Measurements from ENCODE around the gene KIAA1328. TPM values are rescaled to one million over a fixed set of nuclear protein-coding genes. Genes with fewer than 3 reads are reported as not detected.

KIAA1328 gene
- total RNA-seq, 1 donor from 2014 or later = 17.2 TPM

DNA sequence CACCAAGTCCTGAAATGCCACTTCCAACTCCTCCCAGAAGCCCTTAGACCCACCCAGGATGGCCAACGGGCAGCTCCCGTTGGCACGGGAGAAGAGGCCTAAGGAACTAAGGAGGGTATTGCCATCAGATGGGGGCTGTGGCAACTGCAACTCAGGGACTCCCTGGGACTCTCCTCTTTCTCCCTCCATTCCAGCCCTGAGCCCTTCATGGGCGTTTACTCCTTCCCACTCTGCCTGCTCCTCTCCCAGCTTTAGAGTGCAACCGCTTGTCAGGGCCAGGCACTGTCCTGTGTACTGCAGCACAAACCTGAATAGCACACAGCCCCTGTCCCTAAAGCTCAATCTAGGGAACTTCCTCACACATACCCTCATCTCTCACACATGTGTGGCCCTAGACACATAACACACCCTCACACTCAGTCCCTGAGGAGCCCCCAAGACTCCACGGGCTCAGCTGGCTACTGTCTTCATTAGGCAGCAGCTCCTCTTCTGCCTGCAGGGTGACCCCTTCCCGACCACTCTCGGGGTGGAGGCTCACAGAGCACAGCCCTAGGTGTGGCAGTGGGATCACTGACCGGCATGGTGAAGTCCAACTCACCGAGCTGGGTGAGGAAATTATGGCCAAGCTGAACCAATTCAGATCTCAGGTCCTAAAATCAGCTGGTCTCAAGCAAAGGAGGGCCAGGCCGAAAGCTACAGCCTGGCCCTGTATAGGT is 420.4 kb downstream of the KIAA1328 start:
- Histone ChIP-seq H3K36me3 (no peaks in the 10 kb centered on the region), H3K27me3 (no peaks in the 10 kb centered on the region), H3K9me3 (no peaks in the 10 kb centered on the region), H3K4me1 (peaks cover 2% of the 10 kb centered on the region), H3K27ac (no peak overlapping the region), H3K4me3 (no peak overlapping the region)
- intact Hi-C loops (cut with DNase I) = no loop called here
- DNase-seq (ENCODE audit: extremely low spot score in 2 of 2) = no peak
- TF ChIP-seq, protein P1, sequence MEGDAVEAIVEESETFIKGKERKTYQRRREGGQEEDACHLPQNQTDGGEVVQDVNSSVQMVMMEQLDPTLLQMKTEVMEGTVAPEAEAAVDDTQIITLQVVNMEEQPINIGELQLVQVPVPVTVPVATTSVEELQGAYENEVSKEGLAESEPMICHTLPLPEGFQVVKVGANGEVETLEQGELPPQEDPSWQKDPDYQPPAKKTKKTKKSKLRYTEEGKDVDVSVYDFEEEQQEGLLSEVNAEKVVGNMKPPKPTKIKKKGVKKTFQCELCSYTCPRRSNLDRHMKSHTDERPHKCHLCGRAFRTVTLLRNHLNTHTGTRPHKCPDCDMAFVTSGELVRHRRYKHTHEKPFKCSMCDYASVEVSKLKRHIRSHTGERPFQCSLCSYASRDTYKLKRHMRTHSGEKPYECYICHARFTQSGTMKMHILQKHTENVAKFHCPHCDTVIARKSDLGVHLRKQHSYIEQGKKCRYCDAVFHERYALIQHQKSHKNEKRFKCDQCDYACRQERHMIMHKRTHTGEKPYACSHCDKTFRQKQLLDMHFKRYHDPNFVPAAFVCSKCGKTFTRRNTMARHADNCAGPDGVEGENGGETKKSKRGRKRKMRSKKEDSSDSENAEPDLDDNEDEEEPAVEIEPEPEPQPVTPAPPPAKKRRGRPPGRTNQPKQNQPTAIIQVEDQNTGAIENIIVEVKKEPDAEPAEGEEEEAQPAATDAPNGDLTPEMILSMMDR (IDR thresholded peaks at IDR 0.05) = no peak
- TF ChIP-seq POLR2A (IDR thresholded peaks at IDR 0.05) (no peak), POLR2AphosphoS5 (IDR thresholded peaks at IDR 0.05; ENCODE audit: insufficient read depth in 1 of 2, low read depth in 1 of 2) (no peak)

DNA sequence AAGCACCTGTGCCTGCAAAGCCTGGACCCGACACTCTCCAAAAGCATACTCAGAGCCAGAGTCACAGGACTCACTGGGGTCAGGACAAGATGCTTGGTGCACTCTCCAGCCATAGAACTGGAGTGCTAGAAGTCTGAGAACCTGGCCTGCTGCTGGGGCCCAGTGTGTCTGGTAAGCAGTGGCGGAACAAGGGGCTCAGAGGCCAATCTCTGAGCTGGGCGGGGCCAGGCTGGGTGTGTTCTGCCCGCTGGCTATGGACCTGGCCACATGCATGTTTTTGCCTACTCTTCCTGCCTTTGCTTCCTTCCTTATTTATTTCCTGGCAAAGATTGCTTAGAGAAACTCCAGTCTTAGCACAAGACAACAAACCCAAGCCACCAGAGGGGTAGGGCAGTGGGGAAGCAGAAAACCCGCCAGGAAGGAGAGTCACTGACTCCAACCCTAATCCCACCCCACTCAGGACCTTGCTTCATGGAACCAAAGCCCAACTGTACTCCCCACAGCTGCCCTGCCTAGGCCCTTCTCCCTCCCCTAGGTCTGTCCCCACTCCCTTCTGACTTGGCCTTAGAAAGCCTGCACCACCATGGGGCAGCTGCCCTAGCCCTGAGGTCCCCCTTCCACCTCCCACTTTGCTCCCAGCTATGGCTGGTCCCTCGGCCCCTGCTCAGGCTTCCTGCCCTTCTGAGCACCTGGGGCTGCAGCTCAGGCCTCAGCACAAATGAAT is 421.1 kb downstream of the KIAA1328 start:
- H3K4me1 ChIP-seq = peaks cover 8% of the 10 kb centered on the region
- intact Hi-C loops (cut with DNase I) = no loop called here
- H3K27me3 ChIP-seq = no peaks in the 10 kb centered on the region
- H3K4me3 ChIP-seq = no peak overlapping the region
- no peak overlapping the region for H3K27ac ChIP-seq
- DNase-seq (ENCODE audit: extremely low spot score in 2 of 2) = no peak
- TF ChIP-seq, protein P1 (IDR thresholded peaks at IDR 0.05) = no peak
- TF ChIP-seq POLR2A (IDR thresholded peaks at IDR 0.05) = no peak
- no peak for TF ChIP-seq POLR2AphosphoS5 (IDR thresholded peaks at IDR 0.05; ENCODE audit: insufficient read depth in 1 of 2, low read depth in 1 of 2)
- H3K9me3 ChIP-seq = no peaks in the 10 kb centered on the region
- no peaks in the 10 kb centered on the region for H3K36me3 ChIP-seq

DNA sequence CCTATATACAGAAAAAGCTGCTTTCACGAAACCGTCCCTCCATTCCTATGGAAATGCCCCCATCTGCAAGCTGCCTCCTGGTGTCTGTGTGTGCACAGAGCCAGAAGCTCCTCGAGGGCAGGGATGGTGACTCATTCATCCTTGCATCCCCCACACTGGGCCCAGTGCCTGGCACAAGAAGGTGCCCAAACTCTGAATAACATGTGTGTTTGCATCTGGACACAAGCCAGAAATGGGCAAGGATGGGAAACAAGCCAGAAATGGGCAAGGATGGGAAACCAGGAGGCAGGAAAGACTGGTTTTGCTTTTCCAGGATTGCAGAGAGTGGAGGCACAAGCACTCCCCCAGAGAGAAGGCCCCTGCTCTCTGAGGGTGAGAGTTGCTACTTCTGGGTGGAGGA is 422.8 kb downstream of the KIAA1328 start:
- no peaks in the 10 kb centered on the region for H3K27me3 ChIP-seq
- no peak for DNase-seq (ENCODE audit: extremely low spot score in 2 of 2)
- TF ChIP-seq POLR2AphosphoS5 (IDR thresholded peaks at IDR 0.05; ENCODE audit: insufficient read depth in 1 of 2, low read depth in 1 of 2) = no peak
- TF ChIP-seq POLR2A (IDR thresholded peaks at IDR 0.05) = no peak
- TF ChIP-seq, protein P1 (IDR thresholded peaks at IDR 0.05) = no peak

GRCh38 chr18:37252342-37252741 is 423.4 kb downstream of the KIAA1328 start:
- intact Hi-C loops (cut with DNase I) = no loop called here
- Histone ChIP-seq H3K27ac (no peak overlapping the region), H3K9me3 (no peaks in the 10 kb centered on the region), H3K36me3 (no peaks in the 10 kb centered on the region), H3K4me3 (no peak overlapping the region), H3K4me1 (peaks cover 8% of the 10 kb centered on the region), H3K27me3 (no peaks in the 10 kb centered on the region)
- DNase-seq (ENCODE audit: extremely low spot score in 2 of 2) = no peak
- TF ChIP-seq, protein P1 (IDR thresholded peaks at IDR 0.05) = no peak
- TF ChIP-seq POLR2A (IDR thresholded peaks at IDR 0.05) = no peak
- TF ChIP-seq POLR2AphosphoS5 (IDR thresholded peaks at IDR 0.05; ENCODE audit: insufficient read depth in 1 of 2, low read depth in 1 of 2) = no peak

More for the DNA sequence above, 422.8 kb downstream of the KIAA1328 start:
- H3K27ac ChIP-seq = no peak overlapping the region
- intact Hi-C loops (cut with DNase I) = no loop called here
- H3K9me3 ChIP-seq = no peaks in the 10 kb centered on the region
- H3K36me3 ChIP-seq = no peaks in the 10 kb centered on the region
- H3K4me3 ChIP-seq = no peak overlapping the region
- H3K4me1 ChIP-seq = peaks cover 8% of the 10 kb centered on the region

All from vagina (tissue), 2 donors.